GM19372 (cell line): ENCODE measurements around the gene FAM234B.
A peak's percentile ranks its signal among the peaks of the same experiment; 100 is the strongest.

Source experiments
- ATAC-seq: cut with Tn5 transposase; IDR thresholded peaks from one replicate; pipeline ENCODE4 v1.9.1; 2021; ENCODE audit warnings: mild to moderate bottlenecking, low read depth, moderate library complexity; ENCODE audit not compliant: unreplicated experiment

The FAM234B gene

DNA sequence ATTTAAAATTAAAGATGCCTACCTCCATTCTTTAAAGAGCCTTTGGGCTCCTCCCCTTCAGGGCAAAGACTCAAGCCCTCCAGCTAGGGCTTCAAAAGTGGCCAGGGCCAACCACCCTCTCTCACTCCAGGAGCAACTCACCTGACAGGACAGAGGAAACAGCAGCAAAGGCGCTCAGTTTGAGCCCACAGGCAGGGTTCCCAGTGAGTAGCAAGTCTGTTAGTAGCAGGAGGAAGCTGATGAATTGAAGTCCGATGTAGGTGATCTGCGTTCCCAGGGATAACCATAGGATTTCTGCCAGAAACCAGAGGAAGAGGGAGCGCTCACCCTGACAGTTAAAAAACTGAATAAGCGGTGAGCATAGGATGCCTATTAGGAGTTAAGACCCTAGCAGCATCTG lies 43.6 kb downstream of the FAM234B start:
- no peak for ATAC-seq

DNA sequence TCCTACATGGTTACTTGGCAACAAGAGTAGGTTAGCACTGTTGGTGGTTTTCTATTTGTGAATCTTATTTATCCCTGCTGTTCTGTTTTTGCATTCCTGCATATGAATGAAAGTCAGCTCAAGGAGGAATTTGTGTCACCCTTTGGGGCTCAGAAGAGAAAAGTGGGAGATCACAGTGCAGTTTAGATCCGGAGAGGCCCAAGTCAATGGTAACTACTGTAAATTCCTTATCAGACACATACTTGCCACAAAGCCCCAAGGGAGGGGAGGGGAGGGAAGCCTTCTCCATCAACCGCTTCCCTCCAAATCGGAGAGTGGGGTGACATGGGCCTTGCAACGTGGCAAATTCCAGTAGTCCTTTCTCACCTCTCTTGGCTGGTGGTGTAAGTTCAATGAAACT lies 44.3 kb downstream of the FAM234B start:
- no peak for ATAC-seq

DNA sequence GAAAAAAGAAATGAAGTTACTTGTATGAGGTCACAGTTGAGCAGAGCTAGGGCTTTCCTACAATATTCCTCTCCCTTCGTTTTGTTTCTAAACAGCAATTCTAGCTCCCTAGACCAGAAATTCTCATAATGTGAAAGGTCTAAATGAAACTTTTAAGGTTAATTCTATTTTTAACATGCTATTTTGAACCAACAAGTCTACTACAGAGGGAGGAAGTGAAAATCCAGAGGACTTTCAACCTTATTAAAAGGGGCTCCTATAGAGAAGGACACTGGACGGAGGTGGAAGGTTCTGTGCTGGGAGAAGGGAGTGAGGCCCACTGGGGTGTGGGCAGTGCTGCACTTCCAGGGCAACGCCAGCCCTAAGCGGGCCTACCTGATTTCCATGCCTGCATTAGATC lies 45.9 kb downstream of the FAM234B start:
- no peak for ATAC-seq

DNA sequence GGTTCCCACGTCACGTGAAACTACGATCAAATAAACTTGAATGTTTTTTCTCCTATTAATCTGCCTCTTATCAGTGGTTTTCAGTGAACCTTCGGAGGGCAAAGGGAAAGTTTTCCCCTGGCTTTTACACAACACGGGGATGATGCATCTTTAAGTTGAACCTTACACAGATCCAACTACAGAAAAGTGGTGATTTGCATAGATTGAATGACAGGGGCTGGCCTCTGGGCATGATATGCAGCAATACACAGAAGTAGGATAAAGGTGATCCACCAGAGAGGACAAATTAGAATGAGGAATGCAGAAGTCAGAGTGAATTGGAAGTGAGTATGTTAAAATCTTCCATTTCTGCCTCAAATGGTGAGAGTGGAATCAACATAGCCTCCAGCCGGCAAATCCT lies 47.7 kb downstream of the FAM234B start:
- no peak for ATAC-seq

DNA sequence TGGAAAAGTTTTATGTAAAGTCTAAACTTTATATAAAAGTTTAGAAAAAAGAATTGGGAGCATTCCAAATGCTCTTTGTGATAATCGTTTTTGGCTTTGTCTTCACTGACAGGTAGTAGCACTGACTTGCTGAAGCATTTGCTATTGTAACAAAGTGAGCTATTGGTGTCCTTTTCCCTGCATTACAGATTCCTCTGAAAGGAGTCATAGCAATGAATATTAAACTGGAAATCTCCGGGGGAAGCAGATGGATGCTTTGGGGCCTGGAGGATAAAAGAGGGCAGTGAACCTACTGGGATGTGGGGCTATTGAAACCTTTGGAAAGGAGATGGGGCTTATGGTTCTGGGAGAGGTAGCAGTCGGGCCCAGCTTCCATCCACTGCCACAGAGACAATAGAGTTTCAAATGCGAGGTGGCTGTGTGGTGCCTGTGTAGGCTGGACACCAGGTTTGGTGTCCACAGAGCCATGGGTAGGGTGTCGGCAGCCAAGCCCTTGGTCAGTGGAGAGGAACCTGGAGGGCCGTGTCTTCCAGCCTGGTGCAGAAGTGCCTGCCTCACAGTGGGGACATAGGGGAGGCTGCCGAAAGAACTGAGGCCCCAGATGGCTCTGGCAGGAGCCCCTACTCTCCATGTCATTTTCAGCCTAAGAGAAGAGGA lies 49.1 kb downstream of the FAM234B start:
- no peak for ATAC-seq

DNA sequence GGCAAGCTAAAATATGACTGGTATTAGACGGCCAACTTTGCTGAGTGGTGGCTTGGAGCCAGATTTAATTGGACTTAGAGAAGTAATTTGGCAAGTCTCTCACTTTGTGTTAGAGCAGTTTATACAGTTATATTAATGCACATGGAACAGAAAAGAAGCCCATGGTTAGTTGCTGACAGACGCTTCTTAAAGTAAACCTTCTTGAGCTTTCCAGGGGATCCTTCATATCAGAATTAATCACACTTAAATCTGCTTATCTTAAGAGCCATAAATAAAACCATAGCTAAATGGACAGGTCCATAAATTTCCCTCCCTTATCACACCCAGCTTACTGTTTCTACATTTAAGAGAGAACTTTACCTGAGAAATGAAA lies 49.7 kb downstream of the FAM234B start:
- no peak for ATAC-seq

DNA sequence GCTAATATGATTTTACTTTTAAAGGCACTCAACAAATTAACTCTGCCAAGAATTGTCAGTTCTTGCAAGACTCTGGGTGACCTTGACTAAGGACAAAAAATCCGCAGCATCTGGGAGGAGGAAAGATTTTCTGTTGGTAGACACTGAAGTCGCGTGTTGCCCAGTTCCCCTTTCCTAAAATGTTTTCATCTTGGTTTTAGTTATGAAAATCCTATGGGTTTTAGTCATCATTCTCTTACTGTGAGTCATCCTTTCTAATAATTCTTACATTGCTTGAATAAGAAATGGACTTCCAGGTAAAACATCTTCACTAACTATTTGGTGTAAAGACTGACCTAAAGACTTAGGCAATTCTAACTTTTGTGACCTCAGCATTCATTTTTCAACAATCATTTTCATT lies 50.2 kb downstream of the FAM234B start:
- no peak for ATAC-seq

DNA sequence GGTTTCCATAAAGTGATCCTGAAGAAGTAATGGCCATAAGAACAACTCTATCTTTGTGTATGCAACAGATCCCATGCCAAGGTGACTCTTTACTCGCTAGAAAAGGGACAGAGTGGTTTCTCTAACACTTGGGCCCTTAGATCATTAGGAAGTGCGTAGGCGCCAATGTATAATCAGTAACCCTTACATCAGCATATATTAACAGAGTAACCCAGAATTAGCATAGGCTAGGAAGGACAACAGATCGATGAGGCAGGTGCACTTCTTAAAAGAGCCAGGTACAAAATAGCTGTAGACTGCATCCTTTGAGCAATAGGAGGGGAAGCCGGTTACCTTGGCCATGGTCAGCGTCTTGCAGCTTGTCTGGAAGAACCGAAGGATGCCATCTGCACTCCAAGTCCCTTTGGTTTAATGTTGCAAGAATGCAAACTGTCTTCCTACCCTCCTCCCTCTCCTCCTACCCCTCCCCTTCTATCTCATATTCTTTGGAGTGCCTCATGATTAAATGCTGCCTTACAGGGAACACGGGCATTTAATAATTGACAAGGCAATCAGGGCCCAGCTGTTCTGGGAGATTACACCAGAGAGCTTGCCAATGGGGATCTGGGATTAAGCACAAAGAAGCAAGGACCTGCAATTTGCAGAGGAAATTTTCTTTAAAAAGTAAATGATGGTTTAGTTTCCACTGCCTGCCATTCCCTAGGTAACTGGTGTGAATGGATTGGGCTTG lies 51.2 kb downstream of the FAM234B start:
- no peak for ATAC-seq

DNA sequence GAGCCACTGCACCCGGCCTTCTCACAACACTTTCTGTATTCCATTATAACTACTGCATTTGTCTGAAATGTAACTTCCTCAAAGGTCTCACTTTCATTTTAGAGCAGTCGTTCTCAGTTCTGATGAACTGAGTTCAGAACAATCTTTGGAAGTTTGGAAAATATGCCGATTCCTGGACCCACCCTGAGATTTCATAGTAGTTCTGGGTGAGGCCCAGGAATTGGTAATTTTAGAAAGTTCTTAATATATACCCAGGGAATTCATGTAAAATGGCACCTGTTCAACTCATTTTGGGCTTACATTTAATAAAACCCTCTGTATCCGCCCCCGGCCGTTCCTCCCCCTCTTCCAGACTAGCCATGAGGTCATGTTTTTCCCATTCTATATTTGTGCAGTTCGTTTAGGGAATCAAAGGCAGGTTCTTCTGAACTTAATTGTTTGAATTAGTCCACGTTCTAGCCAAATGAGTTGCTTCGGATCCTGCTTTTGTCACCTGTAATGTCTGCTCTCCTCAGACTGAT lies 53.4 kb downstream of the FAM234B start:
- no peak for ATAC-seq

DNA sequence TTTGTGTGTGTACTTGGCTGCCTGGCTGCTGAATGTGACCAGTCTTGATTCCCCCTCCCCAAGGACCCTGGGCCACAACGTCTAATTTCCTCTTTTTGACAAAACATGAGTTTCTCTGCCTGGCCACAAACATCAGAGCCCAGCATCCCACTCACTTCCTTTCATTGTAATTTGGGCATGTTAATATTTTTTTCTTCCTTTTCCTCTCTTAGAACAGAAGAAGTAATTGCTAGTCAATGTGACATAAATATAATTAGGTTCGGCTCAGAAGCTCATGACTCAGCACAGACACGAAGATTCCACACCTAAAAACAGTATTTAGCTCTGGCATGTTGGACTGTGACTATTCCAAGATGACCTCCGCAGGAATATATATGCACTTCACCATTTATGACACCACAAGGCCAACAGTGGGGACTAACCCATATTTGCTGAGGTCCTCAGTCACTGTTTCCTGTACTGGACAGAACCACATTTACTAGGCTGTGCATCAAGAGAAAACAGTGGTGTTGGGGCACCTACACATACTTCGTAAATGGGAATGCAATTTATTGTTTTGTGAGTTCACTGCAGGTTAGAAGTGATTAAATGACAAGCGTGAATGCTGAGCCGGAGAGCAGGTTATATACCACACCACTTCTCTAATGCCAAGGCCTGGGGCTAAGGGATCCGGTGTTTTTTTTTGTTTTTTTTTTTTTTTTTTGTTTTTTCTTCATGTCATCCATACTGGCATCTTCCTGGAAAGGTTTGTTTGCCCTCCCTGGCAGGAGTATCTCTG lies 55.1 kb downstream of the FAM234B start:
- no peak for ATAC-seq

DNA sequence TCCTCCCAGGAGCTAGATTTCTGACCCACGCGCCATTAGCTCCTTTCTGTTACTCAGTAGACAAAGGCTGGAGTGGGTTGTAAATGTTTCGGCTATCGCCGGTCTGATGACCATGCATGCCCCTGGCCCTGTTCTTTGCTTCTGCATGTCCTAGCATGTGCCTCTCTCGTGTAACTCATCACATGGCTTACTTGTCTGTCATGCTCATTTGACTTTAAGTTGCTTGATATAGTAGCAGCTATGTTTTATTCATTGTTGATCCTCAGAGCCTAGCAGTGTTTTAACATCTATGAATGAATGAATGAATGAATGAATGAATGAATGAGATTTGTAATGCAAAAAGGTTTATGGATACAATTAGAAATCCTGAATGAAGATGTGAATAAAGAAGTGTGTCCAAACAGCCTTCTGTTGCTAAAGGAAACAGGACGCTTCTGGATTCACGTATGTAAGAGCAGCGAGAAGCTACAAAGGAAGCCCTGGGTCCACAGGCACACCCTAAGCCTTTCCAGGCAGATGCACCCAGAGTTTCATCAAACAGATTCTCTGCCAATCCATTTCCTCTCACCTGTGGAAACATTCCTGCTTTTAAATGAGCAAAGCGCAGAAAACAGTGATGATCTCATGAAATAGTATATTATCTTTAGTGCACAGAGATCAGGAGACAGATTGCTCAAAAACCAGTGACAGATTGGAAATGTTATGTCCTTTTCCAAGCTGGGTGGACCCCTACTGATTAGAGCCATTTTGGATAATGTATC lies 55.8 kb downstream of the FAM234B start:
- no peak for ATAC-seq

DNA sequence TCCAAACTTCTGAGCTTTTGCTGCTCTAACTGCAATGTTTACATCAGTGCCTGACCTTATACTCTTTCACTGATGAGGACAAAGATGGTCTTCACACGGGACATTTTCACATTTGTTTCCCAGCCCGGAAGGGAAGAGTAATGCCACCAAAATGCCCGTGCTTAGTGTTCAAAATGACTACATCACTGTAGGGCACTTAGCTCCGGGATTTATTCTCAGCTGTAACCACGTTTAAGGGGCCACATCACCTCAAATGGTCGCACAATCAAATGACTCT lies 56.4 kb downstream of the FAM234B start:
- ATAC-seq, result no peak

DNA sequence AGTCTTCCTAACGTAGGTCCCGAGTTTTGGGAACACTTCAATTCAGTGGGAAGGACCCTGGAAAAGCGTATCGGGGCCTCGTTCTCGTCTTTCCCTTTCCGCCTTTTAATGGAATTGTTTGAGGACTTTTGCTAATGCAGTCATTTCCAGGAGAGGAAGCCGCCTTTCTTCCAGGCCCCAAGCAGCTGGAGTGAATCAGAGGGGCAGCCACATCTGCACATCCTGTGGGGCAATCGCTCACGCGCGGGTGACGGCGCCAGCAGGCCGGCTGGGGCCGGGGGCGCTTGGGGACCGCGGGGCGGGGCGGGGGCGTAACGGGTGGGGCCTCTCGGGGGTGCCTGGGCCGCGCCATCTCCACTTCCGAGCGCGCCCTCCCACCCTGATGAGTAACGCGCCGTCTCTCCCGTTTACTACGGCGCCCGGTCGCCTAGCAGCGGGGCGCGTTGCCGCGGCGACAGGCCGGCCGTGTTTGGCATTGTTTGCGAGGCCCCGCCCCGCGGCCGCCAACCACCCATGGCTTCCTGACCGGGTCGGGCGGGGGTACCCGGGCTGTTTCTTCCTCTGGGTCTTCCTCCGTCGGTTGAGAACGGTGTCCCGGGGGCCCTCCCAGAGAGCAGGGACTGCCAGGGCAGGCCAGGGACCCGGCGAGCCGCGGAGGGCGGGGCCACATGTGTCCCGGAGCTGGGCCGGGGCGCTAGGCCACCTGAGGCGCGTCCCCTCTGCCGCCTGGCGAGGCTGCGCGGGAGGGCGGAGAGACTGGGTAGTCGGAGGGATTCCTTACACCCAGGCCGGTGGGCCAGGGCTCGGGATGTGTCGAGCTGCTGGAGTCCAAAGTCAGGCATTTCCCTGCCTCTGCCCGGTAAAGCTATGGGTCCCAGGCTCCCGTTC lies 56.9 kb downstream of the FAM234B start:
- ATAC-seq, result peak; percentile 86

DNA sequence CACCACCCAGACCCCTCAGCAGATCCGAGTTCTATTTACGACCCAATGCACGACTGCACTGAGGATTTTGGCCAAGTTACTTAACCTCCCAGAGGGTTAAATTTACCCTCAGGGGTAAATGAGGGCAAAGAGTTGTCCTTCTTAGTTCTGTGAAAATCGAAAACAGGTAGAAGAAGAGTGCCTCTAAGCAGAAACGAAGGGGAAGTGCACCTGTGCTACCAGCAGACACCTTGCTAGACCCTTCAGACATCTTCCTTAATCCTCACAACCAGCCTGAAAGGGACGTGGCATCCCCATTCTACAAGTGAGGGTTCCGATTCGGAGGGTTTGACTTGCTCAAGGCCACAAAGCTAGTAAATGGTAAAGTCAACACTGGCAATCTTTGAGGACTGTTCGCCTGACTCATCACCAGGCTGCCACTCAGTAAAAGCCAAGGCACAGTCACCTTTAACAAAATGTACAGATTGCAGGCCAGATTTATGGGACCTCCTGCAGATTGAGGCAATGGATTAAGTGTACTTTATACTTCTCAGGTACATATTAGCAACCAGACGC lies 57.7 kb downstream of the FAM234B start:
- no peak for ATAC-seq

DNA sequence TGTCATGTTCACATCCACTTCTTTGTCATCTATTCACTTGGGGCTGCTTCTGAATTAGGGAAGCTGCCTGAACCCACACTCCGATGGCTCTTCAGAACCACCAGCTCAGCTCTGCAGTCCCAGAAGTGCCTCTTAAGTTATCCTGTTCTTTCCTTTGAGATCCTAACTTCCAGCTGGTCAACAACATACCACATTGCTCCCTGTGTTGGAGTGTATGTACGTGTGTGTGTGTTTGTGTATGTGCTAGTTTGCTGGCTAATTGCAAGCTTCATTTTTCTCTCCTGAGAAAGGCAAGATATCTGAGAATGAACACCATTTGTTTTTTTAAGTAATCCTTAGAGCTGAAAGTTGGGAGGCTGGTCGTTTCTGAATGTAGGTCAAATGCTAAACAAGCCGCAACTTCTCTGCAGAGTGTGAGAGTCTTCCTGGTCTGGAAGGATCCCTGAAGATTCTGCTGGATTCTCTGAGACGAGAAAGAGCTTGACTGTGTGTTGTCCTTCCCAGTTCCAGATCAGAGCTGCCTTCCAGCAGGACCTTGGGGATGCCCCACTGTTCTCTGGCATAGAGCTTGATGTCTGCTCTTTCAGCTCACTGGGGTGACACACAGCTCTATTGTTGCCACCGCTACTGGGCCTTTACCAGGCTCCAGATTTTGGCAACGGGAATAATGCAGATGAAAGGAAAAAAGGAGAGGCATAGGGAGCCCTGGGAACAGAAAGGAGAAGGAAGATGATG lies 58.4 kb downstream of the FAM234B start:
- no peak for ATAC-seq

DNA sequence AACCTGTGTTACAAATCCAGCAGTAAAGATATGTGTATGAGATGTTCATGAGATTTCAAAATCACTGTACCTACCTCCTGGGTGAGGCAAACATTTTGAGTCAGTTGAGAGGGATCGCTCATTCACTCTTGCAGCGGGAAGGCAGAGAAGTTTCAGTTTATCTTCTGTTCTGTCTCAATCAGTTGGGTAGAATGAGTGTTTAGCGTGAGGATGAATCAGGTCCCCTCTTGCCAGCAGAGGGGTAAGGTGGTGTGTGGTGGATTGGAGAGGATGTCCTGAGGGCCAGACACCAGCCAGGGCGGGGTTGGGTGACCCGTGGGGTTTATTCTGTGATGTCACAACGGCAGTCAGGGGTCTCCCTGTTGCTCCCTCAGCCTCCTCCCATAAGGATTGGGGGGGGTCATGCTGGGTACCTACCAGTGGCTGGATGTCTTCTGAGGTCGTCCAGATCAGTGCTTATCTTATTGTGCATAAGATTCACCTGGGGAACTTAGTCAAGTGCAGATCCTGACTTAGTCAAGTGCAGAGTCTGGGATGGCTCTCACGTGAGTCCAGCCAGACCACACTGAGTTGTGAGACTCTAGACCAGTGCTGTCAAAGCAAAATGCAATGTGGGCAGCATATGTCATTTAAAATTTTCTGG lies 59.3 kb downstream of the FAM234B start, which contains the start of gene GSG1:
Gene GSG1 (minus strand): TSS at position 277 of the 643 bp plus-strand sequence. CDS start 155 bp downstream, at position 122.
- ATAC-seq, result no peak

DNA sequence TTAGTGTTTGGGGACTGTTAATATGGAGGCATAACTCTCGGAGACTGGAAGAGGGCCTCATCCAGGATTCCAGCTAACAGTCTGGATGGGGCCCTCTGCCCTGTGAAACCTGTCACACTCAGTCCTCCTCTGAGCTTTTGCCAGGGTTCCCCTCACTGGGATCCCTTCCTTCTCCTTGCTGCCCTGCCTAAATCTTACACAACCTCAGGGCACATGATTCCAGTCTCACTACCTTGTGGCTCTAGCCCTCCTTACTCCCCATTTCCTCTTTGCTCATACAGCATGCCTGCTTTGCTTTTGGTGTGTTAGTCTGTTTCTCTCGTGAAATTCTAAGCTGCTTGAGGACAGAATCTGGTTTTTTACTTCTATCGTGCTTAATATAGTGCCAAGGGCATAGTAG lies 60.2 kb downstream of the FAM234B start:
- no peak for ATAC-seq

DNA sequence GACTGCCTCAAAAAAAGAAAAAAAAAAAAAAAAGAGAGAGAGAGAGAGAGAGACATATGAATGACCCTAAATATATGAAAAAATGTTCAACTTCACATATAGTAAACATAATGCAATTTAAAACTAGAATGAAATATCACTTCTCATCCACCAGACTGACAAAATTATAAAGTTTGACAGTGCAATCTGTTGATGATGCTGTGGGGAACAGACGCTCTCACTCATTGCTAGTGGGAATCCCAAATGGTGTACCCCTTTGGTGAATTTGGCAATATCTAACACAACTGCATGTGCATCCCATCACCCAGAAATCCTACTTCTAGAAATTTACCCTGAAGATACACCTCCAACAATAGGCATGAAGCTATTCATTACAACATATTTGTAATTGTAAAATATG lies 61.6 kb downstream of the FAM234B start:
- ATAC-seq, result no peak
